Thyroid gland (tissue), 4 donors: Measurements from ENCODE around the gene RNF121.
"Not testable (repeated sequence)": the region's sequence is repeated elsewhere in the genome, so short reads cannot be mapped to it uniquely, and the experiment has no call there.

Experiments used
- CTCF ChIP-seq, 6 experiments: fragments of 200-600 bp in 3 of 6; fragments of 450-650 bp in 3 of 6; sonication (generic) in 3 of 6; IDR thresholded peaks; one replicate each; pipeline ENCODE4 v1.5.1; 2016 to 2019; ENCODE audit warnings: antibody characterized with exemption in 6 of 6, mild to moderate bottlenecking in 2 of 6, inconsistent platforms in 1 of 6, moderate library complexity in 1 of 6
- POLR2A ChIP-seq, 2 donors: fragments of 450-650 bp; IDR thresholded peaks; one replicate each; pipeline ENCODE4 v1.6.1; 2017; ENCODE audit warnings: antibody characterized with exemption in 2 of 2, mild to moderate bottlenecking in 2 of 2, moderate library complexity in 1 of 2

- not testable (repeated sequence) for TF ChIP-seq CTCF, POLR2A (IDR thresholded peaks at IDR 0.05)
These were observed 18.1 kb upstream of the RNF121 start for GRCh38 chr11:71910775-71911174.
